K562 (cell line): ENCODE results near the gene BTF3L4. TPM values are rescaled to one million over a fixed set of nuclear protein-coding genes. Genes with fewer than 3 reads are reported as not detected.

ENCODE experiments used
- DACH1 ChIP-seq: fragments of 450-650 bp; IDR thresholded peaks from 2 replicates; pipeline ENCODE4 v1.6.1; 2018; ENCODE audit not compliant: partially characterized antibody
- DPF2 ChIP-seq: fragments of 450-650 bp; IDR thresholded peaks from 2 replicates; pipeline ENCODE4 v1.6.1; 2016
- FOSL1 ChIP-seq: fragments of 200-800 bp; sonication (Bioruptor generic); conservative IDR thresholded peaks from 2 replicates; pipeline ENCODE4 v1.6.1; 2016; ENCODE audit warnings: missing genetic modification characterization, missing compliant biosample characterization
- JUND ChIP-seq, 2 experiments: IDR thresholded peaks; 2 replicates in 1 of 2; 3 replicates in 1 of 2; pipeline ENCODE4 v1.6.1; 2011; ENCODE audit warnings: borderline replicate concordance in 2 of 2, low read depth in 2 of 2, low read length in 2 of 2, improper control_type of control experiment in 1 of 2, missing biosample characterization in 1 of 2, missing genetic modification characterization in 1 of 2, missing genetic modification reagents in 1 of 2
- L3MBTL2 ChIP-seq: fragments of 450-650 bp; IDR thresholded peaks from 2 replicates; pipeline ENCODE4 v1.6.1; 2016; ENCODE audit warnings: mild to moderate bottlenecking, moderate library complexity
- MAFG ChIP-seq: fragments of 450-650 bp; conservative IDR thresholded peaks from 2 replicates; pipeline ENCODE4 v1.6.1; 2016; ENCODE audit warnings: missing genetic modification characterization, missing compliant biosample characterization
- MAFK ChIP-seq: IDR thresholded peaks from 2 replicates; pipeline ENCODE4 v1.6.1; 2011; ENCODE audit warnings: low read length, improper control_type of control experiment
- MGA ChIP-seq: fragments of 450-650 bp; IDR thresholded peaks from 2 replicates; pipeline ENCODE4 v1.6.1; 2016; ENCODE audit warnings: mild to moderate bottlenecking, moderate library complexity
- NFE2 ChIP-seq: IDR thresholded peaks from 2 replicates; pipeline ENCODE4 v1.6.1; 2014; ENCODE audit warnings: antibody characterized with exemption, low read depth
- NFYB ChIP-seq: IDR thresholded peaks from 2 replicates; pipeline ENCODE4 v1.6.1; 2011; ENCODE audit warnings: mild to moderate bottlenecking, moderate library complexity; ENCODE audit not compliant: insufficient read length; ENCODE audit errors: extremely low read depth
- PHTF2 ChIP-seq: fragments of 250-450 bp; sonication (Bioruptor Pico); IDR thresholded peaks from 2 replicates; pipeline ENCODE4 v1.5.0; 2021; ENCODE audit warnings: mild to moderate bottlenecking
- POLR2B ChIP-seq: fragments of 450-650 bp; IDR thresholded peaks from 2 replicates; pipeline ENCODE4 v1.6.1; 2018; ENCODE audit warnings: low read depth; ENCODE audit not compliant: partially characterized antibody
- polyA plus RNA-seq, 8 experiments: library from polyadenylated mRNA; depleted of rRNA in 4 of 8; stranded (reverse) in 5 of 8; unstranded in 3 of 8; fragments of >200 nt; fragmentation: Nextera tagmentation in 2 of 8; fragmentation: Illumina TruSeq in 1 of 8; extraction: Ambion mirVana in 2 of 8; extraction: Trizol in 1 of 8; gene quantifications; 2 replicates each; pipeline versions ENCODE4 v1.2.1 to v1.2.3, GENCODE V29; 2011 to 2014; ENCODE audit warnings: inconsistent platforms in 1 of 8, missing spikeins in 1 of 8
- total RNA-seq, 7 experiments: library from RNA; depleted of rRNA in 6 of 7; stranded (reverse); fragments of >200 nt in 6 of 7; fragmentation: Illumina TruSeq in 2 of 7; extraction: Trizol in 2 of 7; gene quantifications; 2 replicates each; pipeline versions ENCODE4 v1.2.1 to v1.2.3, GENCODE V29; 2011 to 2021; ENCODE audit warnings: low replicate concordance in 1 of 7

The BTF3L4 gene
- total and polyA plus RNA-seq, 9 of the 15 experiments (the other 6 are each of a cell fraction or from before 2014, with no cell fraction given): 40.1 to 106 (median 88.8) TPM

GRCh38 chr1:52007215-52008002 lies 48.7 kb upstream of the BTF3L4 start (continued):
- TF ChIP-seq JUND (IDR thresholded peaks at IDR 0.05; ENCODE audit: borderline replicate concordance, low read depth, low read length): peak; percentile 46; the same call in 1 of the 2 replicates
- TF ChIP-seq JUND (tag; IDR thresholded peaks at IDR 0.05; ENCODE audit: borderline replicate concordance, low read depth, low read length): no peak; the same call in 2 of the 3 replicates
- peak; percentile 80 for TF ChIP-seq DPF2
- 0 out of 2 replicates have a peak, but pooled peaks have one; percentile 15 for TF ChIP-seq FOSL1
- peak; percentile 68 for TF ChIP-seq MAFK
- TF ChIP-seq PHTF2 (CRISPR knock-in tag): no peak
- peak; percentile 48 for TF ChIP-seq DACH1
- peak; percentile 18; the same call in 1 of the 2 replicates for TF ChIP-seq L3MBTL2
- no peak for TF ChIP-seq POLR2B
- peak; percentile 89 for TF ChIP-seq NFE2
- TF ChIP-seq MAFG (tag): peak; percentile 77
- no peak for TF ChIP-seq NFYB
- TF ChIP-seq MGA: peak; percentile 44; the same call in 1 of the 2 replicates
- TF ChIP-seq, all 486 proteins: peak for 16
